ENCODE data around the gene HERC2.
"Not testable (repeated sequence)": the region's sequence is repeated elsewhere in the genome, so short reads cannot be mapped to it uniquely, and the experiment has no call there.

DNA sequence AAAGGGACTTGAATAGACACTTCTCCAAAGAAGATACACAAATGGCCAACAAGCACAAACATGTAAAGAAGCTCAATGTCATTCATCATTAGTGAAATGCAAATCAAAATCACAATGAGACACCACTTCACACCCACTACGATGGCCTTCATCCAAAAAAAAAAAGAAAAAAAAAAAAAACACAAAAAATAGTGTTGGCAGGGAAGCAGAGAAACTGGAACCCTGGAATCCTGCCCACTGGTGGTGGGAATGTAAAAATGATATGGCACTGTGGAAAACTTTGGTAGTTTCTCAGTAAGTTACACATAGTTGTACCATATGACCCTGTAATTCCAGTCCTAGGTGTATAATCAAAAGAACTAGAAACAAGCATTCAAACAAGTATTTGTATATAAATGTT is 94.7 kb downstream of the HERC2 start:
- TF ChIP-seq, protein P1, sequence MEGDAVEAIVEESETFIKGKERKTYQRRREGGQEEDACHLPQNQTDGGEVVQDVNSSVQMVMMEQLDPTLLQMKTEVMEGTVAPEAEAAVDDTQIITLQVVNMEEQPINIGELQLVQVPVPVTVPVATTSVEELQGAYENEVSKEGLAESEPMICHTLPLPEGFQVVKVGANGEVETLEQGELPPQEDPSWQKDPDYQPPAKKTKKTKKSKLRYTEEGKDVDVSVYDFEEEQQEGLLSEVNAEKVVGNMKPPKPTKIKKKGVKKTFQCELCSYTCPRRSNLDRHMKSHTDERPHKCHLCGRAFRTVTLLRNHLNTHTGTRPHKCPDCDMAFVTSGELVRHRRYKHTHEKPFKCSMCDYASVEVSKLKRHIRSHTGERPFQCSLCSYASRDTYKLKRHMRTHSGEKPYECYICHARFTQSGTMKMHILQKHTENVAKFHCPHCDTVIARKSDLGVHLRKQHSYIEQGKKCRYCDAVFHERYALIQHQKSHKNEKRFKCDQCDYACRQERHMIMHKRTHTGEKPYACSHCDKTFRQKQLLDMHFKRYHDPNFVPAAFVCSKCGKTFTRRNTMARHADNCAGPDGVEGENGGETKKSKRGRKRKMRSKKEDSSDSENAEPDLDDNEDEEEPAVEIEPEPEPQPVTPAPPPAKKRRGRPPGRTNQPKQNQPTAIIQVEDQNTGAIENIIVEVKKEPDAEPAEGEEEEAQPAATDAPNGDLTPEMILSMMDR (IDR thresholded peaks at IDR 0.05), result peak; percentile 38
- TF ChIP-seq ZFX (IDR thresholded peaks at IDR 0.05; ENCODE audit: borderline replicate concordance), result not testable (repeated sequence)
